ENCODE results near the gene SLC13A5.

DNA sequence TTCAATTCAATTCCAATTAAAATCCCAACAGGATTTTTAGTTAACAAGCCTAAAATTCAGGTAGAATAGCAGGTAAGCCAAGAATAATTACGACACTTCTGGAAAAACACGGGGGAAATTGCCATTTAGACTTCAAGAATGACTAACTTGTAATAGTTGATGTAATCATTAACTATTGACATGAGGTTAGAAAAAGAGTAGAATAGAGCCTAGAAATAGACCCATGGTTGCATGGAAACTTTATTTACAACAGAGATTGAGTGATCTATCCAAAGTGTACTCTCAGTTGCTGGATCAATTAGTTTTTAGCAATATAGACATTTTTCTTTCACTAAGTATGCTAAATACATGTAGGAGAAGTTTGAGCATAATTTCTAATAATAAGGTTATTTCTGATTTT lies 3.6 kb upstream of the SLC13A5 start:
- TF ChIP-seq CTCF (IDR thresholded peaks at IDR 0.05) (no peak), POLR2A (IDR thresholded peaks at IDR 0.05) (no peak)

Data from heart left ventricle (tissue), 13 donors.